Tibial nerve (tissue), 4 donors: ENCODE results near the gene SMIM24. TPM values are rescaled to one million over a fixed set of nuclear protein-coding genes. Genes with fewer than 3 reads are reported as not detected.

Experiments used
- DNase-seq, 2 donors: peaks; one replicate each; pipeline ENCODE4 v3.0.0-alpha.2; 2019; ENCODE audit warnings: low spot score in 2 of 2
- H3K27ac ChIP-seq, 4 donors: fragments of 200-600 bp; sonication (generic) in 3 of 4; one replicate each; pipeline ENCODE4 v1.5.1; 2017 to 2019; ENCODE audit warnings: mild to moderate bottlenecking in 1 of 4
- H3K27me3 ChIP-seq, 2 donors: fragments of 200-600 bp; sonication (generic) in 1 of 2; one replicate each; pipeline versions ENCODE4 v1.5.1 to v1.6.0; 2017 to 2019
- H3K36me3 ChIP-seq, 3 donors: fragments of 200-600 bp; sonication (generic); one replicate each; pipeline ENCODE4 v1.5.1; 2018 to 2019
- H3K4me1 ChIP-seq, 4 donors: fragments of 200-600 bp; sonication (generic) in 3 of 4; one replicate each; pipeline ENCODE4 v1.5.1; 2017 to 2019
- H3K4me3 ChIP-seq, 4 donors: fragments of 200-600 bp; sonication (generic) in 3 of 4; one replicate each; pipeline ENCODE4 v1.5.1; 2017 to 2019; ENCODE audit warnings: mild to moderate bottlenecking in 1 of 4, moderate library complexity in 1 of 4
- H3K9me3 ChIP-seq, 4 donors: fragments of 200-600 bp; sonication (generic) in 3 of 4; one replicate each; pipeline ENCODE4 v1.5.1; 2017 to 2019
- EP300 ChIP-seq, 2 donors: sonication (generic); formaldehyde crosslinking; IDR thresholded peaks; one replicate each; pipeline ENCODE4 v1.6.1; 2017; ENCODE audit warnings: antibody characterized with exemption in 2 of 2, mild to moderate bottlenecking in 1 of 2
- POLR2A ChIP-seq, 2 donors: fragments of 450-650 bp; IDR thresholded peaks; one replicate each; pipeline ENCODE4 v1.6.1; 2017; ENCODE audit warnings: antibody characterized with exemption in 2 of 2, mild to moderate bottlenecking in 2 of 2, moderate library complexity in 2 of 2
- WGBS, 2 donors: methylation state at CpG; one replicate each; pipeline ENCODE4 v1.1.5; 2018; 5-methylcytosine and 5-hydroxymethylcytosine counted together
- total RNA-seq, 4 donors: library from RNA; depleted of rRNA; stranded (reverse); fragments of >200 nt; gene quantifications; one replicate each; pipeline ENCODE4 v1.1.0, GENCODE V29; 2016
- TF ChIP-seq, protein P1 (sequence below), 5 experiments: fragments of 200-600 bp in 3 of 5; fragments of 450-650 bp in 2 of 5; sonication (generic) in 3 of 5; IDR thresholded peaks; one replicate each; pipeline ENCODE4 v1.5.1; 2016 to 2019; ENCODE audit warnings: antibody characterized with exemption in 5 of 5, mild to moderate bottlenecking in 3 of 5, moderate library complexity in 2 of 5

SMIM24 gene
- total RNA-seq, 4 donors from 2014 or later = not detected

DNA sequence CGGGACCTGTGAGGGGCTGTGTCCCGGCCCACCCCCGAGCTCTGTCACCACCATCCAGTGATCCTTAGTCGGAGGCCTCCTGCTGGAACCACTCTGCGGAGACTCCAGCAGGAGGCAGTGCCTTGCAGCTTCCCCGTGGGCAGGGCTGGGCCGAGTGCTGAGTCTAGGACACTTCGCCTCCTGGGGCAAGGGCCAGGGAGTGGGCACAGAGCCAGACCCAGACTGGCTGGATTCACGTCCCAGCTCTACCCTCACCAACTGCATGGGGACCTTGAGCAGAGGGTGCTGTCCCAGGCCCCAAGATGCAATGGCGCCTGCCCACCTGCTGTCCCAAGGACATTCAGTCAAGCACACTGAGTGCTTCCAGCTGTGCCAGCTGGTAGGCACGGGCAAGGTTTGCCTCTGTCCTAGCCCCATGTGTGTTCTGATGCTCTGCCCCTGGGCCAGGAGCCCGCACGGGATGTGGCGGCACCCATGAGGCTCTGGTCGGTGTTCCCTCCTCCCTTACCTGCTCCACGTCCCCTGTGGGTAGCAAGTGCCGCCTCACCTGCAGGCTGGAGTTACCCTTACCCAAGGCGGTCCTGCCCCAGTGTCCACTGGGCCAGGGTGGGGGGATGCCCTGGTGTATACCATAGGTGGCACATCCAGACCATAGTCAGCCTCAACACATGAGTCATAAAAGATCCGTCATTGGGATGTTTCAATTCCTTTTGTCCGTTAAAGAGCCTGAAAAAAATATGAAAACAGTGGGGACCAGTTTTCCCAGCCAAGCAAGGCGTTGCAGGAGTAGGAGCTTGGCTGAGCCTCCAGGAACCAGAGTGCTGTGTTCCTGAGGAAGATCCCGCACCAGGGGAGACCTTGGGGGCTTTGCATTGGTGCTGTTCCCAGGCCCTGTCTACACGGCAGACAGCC, 33.2 kb upstream of the SMIM24 start:
- no peak overlapping the region for H3K27ac ChIP-seq
- no peak overlapping the region for H3K4me3 ChIP-seq
- WGBS, 2 donors = 65 to 75% methylated on average over 17 to 22 of the region's 23 CpGs
- no peak for TF ChIP-seq EP300 (IDR thresholded peaks at IDR 0.05)
- TF ChIP-seq POLR2A (IDR thresholded peaks at IDR 0.05) = no peak
- DNase-seq = no peak
- peaks cover 0 to 35% (median 0%) of the 10 kb centered on the region in 3 donors for H3K36me3 ChIP-seq
- peaks cover 0 to 85% (median 5%) of the 10 kb centered on the region in 4 donors for H3K4me1 ChIP-seq
- no peaks in the 10 kb centered on the region for H3K27me3 ChIP-seq
- no peaks in the 10 kb centered on the region for H3K9me3 ChIP-seq

DNA sequence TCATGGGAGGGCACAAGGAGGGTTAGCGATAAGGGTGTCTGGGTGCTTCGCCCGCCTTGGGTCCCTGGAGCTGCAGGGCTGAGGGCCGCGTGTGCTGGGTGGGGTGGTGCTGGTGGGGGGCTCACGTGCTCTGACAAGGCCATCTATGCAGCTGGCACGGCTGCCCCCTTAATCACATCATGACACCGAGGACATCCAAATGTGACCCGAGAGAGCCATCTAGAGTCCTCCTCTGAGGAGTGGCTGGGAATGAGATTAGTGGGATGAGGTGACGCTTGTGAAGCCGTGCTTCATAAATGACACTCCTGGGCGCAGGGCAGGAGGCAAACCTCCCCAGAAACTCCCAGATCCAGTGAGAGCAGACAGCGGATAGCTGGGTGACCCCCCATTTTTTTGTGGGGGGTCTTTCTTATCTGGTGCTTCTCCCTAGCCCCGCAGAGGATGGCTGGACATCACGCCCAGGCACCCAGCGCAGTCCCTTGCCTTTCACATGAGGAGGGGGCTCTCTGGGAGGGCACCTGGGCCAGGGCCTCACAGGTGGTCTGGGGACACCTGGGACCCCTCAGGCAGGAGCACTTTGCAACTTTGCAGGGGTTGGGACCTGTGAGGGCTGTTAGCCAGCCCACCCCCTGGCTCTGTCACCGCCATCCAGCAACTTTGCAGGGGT, 32.4 kb upstream of the SMIM24 start:
- Histone ChIP-seq H3K36me3 (peaks cover 0 to 35% (median 0%) of the 10 kb centered on the region in 3 donors), H3K27me3 (no peaks in the 10 kb centered on the region), H3K9me3 (no peaks in the 10 kb centered on the region), H3K4me1 (peaks cover 0 to 93% (median 7%) of the 10 kb centered on the region in 4 donors), H3K4me3 (no peak overlapping the region), H3K27ac (no peak overlapping the region)
- DNase-seq = no peak
- 81 to 84% methylated on average over 16 to 17 of the region's 17 CpGs for WGBS, 2 donors
- TF ChIP-seq, protein P1, sequence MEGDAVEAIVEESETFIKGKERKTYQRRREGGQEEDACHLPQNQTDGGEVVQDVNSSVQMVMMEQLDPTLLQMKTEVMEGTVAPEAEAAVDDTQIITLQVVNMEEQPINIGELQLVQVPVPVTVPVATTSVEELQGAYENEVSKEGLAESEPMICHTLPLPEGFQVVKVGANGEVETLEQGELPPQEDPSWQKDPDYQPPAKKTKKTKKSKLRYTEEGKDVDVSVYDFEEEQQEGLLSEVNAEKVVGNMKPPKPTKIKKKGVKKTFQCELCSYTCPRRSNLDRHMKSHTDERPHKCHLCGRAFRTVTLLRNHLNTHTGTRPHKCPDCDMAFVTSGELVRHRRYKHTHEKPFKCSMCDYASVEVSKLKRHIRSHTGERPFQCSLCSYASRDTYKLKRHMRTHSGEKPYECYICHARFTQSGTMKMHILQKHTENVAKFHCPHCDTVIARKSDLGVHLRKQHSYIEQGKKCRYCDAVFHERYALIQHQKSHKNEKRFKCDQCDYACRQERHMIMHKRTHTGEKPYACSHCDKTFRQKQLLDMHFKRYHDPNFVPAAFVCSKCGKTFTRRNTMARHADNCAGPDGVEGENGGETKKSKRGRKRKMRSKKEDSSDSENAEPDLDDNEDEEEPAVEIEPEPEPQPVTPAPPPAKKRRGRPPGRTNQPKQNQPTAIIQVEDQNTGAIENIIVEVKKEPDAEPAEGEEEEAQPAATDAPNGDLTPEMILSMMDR (IDR thresholded peaks at IDR 0.05) = no peak
- TF ChIP-seq POLR2A (IDR thresholded peaks at IDR 0.05) = no peak
- TF ChIP-seq EP300 (IDR thresholded peaks at IDR 0.05) = no peak

DNA sequence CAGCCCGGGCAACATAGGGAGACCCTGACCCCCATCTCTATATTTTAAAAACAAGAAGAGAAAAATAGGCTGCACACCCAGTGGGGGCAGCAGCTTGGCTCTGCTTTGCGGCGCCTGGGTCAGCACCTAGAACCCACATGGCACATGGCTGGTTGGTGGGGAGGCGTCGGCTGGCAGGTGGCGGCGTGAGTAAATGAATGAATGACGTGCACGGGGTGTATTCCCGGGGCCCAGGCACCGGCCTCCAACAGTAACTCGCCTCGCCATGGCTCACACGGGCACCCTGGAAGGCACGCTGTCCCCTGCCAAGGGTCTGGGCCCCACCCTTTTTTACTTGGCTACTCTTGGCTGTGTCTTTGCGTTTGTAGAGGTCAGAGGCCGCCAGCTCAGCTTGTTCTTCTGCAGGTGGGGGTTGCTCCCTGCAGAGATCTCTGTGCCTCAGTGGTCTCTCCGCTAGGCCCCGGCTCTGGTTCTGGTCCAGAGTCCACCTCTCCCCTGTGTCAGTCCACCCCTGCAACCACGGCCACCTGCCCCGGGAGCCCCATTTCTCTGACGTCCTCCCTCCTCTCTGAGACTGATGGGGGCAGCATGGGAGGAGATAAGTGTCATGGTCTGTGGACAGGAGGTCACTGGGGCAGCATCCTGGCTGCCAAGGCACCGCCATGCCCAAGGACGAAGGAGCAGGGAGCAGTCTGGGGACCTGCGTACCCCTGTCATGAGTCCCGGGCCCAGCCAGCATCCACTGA, 31.4 kb upstream of the SMIM24 start:
- DNase-seq = no peak
- TF ChIP-seq EP300 (IDR thresholded peaks at IDR 0.05) = no peak
- TF ChIP-seq POLR2A (IDR thresholded peaks at IDR 0.05) = no peak
- TF ChIP-seq, protein P1 (IDR thresholded peaks at IDR 0.05) = no peak
- Histone ChIP-seq H3K4me1 (peaks cover 0 to 93% (median 14%) of the 10 kb centered on the region in 4 donors), H3K4me3 (no peak overlapping the region), H3K27ac (no peak overlapping the region), H3K36me3 (peaks cover 0 to 35% (median 0%) of the 10 kb centered on the region in 3 donors), H3K27me3 (no peaks in the 10 kb centered on the region), H3K9me3 (no peaks in the 10 kb centered on the region)
- WGBS, 2 donors = 79 to 86% methylated on average over 24 to 26 of the region's 26 CpGs

DNA sequence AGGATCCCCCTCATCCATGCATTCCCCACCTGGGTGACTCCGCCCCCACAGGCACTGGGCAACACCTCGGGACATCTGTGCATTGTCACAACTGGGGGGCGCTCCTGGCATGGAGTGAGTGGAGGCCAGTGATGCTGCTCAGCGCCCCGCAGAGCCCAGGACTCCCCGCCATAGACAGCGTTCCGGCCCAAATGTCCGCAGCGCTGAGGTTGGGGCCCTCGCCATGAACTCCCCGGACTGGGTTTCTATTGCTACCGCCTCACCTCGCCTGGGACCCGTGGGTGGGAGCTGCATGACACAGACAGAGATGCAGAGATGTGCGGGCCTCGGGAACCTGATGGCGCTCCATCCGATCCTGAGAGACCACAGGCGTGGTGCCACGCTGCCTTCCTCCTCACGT, 30.4 kb upstream of the SMIM24 start:
- Histone ChIP-seq H3K36me3 (peaks cover 0 to 32% (median 0%) of the 10 kb centered on the region in 3 donors), H3K9me3 (no peaks in the 10 kb centered on the region), H3K27ac (no peak overlapping the region), H3K27me3 (no peaks in the 10 kb centered on the region), H3K4me3 (no peak overlapping the region), H3K4me1 (peaks cover 0 to 84% (median 12%) of the 10 kb centered on the region in 4 donors)
- 85 to 94% methylated on average over 13 to 17 of the region's 22 CpGs for WGBS, 2 donors
- no peak for DNase-seq
- TF ChIP-seq EP300 (IDR thresholded peaks at IDR 0.05) (no peak), POLR2A (IDR thresholded peaks at IDR 0.05) (no peak)
- TF ChIP-seq, protein P1 (IDR thresholded peaks at IDR 0.05) = no peak

DNA sequence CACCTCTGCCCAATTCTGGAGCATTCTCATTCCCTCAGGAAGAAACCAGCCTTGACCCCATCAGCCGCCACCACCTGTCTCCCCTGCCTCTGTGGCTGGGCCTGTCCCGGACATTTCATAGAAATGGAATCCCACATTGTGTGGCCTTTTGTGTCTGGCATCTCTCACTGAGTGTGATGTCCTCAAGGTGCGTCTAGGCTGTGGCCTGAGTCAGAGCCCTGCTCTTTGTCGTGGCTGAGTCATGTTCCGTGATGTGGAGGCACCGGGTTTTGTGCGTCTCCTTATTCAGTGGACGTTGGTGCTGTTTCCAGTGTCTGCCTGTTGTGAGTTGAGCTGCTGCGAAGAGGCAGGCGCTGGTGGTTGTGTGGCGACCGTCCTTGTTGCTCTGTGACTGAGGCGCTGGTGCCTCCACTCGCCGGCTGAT, 29.3 kb upstream of the SMIM24 start:
- WGBS, 2 donors = 85 to 87% methylated on average over 14 to 15 of the region's 15 CpGs
- TF ChIP-seq, protein P1 (IDR thresholded peaks at IDR 0.05) = no peak
- TF ChIP-seq EP300 (IDR thresholded peaks at IDR 0.05) = no peak
- TF ChIP-seq POLR2A (IDR thresholded peaks at IDR 0.05) = no peak
- no peaks in the 10 kb centered on the region for H3K9me3 ChIP-seq
- H3K4me3 ChIP-seq = no peak overlapping the region
- peaks cover 0 to 32% (median 0%) of the 10 kb centered on the region in 3 donors for H3K36me3 ChIP-seq
- DNase-seq = no peak
- peaks cover 0 to 80% (median 11%) of the 10 kb centered on the region in 4 donors for H3K4me1 ChIP-seq
- H3K27ac ChIP-seq = no peak overlapping the region
- H3K27me3 ChIP-seq = no peaks in the 10 kb centered on the region
